22Rv1 (cell line): ENCODE data around the gene HOMER1.

ENCODE experiments used
- H3K27ac ChIP-seq: fragments of 450-650 bp; 2 replicates; pipeline ENCODE4 v1.5.1; 2017
- ZFX ChIP-seq: fragments of 450-650 bp; IDR thresholded peaks from 2 replicates; pipeline ENCODE4 v1.6.1; 2017; ENCODE audit warnings: antibody characterized with exemption, borderline replicate concordance
- TF ChIP-seq, protein P1 (sequence below): fragments of 450-650 bp; IDR thresholded peaks from 2 replicates; pipeline ENCODE4 v1.5.1; 2017; ENCODE audit warnings: mild to moderate bottlenecking

Gene HOMER1

DNA sequence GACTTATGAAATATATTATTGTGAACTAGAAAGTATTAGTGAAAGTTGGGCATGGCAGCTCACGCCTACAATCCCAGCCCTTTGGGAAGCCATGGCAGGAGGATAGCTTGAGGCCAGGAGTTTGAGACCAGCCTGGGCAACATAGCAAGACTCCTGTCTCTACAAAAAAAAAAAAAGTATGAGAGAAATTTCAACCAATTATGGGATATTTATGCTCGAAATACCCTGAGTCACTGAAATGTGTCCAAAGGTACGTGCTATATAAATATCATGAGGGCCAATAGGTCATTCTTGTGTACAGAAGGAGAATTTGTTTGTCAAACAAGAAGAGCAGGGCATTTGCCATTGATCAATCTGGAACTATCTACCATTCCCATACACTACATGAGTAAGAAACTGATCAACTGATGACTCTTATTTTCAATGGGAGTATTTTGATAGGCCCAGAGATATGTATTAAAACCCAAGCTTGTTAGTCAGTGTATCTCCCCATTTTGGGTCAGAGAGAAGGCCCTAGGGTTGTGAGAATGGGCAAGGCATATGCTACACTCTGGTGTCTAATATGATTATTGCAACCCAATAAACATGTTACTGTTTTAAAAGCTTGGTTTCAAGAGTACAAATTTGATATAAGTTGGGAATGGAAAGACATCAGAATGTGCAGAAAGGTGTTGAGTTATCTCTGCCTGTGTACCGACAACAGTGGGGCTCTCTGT lies 21.7 kb upstream of the HOMER1 start:
- TF ChIP-seq ZFX = no peak
- TF ChIP-seq, protein P1, sequence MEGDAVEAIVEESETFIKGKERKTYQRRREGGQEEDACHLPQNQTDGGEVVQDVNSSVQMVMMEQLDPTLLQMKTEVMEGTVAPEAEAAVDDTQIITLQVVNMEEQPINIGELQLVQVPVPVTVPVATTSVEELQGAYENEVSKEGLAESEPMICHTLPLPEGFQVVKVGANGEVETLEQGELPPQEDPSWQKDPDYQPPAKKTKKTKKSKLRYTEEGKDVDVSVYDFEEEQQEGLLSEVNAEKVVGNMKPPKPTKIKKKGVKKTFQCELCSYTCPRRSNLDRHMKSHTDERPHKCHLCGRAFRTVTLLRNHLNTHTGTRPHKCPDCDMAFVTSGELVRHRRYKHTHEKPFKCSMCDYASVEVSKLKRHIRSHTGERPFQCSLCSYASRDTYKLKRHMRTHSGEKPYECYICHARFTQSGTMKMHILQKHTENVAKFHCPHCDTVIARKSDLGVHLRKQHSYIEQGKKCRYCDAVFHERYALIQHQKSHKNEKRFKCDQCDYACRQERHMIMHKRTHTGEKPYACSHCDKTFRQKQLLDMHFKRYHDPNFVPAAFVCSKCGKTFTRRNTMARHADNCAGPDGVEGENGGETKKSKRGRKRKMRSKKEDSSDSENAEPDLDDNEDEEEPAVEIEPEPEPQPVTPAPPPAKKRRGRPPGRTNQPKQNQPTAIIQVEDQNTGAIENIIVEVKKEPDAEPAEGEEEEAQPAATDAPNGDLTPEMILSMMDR = peak; percentile 8; the same call in 1 of the 2 replicates
- H3K27ac ChIP-seq = no peak overlapping the region

DNA sequence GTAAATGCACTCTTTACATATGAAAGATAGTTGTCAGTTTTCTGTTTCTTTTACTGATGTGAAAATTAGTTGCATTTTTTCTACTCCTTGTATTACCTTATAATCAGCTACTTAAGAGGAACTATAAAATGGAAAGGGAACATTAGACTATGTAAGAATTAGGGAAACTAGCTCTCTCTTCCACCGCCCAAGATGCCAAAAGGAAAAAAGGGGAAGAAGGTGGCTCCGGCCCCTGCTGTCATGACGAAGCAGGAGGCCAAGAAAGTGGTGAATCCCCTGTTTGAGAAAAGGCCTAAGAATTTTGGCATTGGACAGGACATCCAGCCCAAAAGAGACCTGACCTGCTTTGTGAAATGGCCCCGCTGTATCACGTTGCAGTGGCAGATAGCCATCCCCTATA lies 15.2 kb upstream of the HOMER1 start:
- TF ChIP-seq ZFX = no peak
- TF ChIP-seq, protein P1 = no peak
- no peak overlapping the region for H3K27ac ChIP-seq

DNA sequence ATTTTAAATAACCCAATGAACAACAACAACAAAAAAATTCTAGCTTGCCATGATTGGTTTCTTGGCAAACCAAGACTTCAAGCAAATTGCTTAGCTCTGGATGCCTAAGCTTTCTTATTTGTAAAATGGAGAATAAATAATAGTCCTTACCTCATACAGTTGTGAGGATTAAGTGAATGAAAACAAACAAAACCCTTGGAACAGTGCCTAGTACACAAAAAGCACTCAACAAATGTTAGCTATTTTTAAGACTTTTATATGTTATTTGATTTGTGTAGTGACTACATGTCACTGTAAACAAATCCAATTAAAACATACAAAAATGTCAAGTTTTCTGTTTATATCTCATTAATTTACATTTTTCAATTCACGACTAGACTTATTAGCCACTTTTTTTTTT lies 13.5 kb upstream of the HOMER1 start:
- H3K27ac ChIP-seq = no peak overlapping the region; the same call in 1 of the 2 replicates
- TF ChIP-seq, protein P1 = no peak
- TF ChIP-seq ZFX = no peak

DNA sequence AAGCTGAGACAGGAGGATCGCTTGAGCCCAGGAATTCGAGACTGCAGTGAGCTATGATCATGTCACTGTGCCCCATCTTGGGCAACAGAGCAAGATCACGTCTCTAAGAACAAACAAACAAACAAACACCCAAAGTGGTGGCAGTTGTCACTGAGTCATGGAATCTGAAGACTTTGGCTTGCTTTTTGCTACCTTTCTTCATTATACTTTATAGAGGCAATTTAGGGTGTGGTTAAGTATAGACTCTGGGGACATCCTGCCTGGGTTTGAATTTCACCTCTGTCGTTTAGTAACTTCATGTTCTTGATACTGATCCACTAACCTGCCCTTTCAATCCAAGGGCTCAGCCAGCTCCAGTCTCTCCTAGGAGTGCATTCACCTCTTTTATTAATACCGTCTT lies 13.0 kb upstream of the HOMER1 start:
- TF ChIP-seq, protein P1 = no peak
- no peak for TF ChIP-seq ZFX
- H3K27ac ChIP-seq = no peak overlapping the region; the same call in 1 of the 2 replicates

DNA sequence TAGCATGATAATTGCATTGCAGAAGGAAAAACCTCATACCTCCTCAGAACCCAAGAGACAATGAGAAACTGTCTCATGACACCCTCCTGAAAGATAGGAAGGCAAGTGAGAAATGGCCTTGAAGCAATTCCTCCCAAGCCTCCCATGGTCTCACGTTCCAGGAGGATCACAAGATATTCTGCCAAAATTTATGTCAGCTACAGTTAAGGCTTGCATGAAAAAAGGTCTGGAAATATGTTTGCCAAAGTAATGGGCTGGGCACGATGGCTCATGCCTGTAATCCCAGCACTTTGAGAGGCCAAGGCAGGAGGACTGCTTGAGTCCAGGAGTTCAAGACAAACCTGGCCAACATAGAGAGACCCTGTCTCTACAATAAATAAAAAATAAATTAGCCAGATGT lies 12.6 kb upstream of the HOMER1 start:
- no peak for TF ChIP-seq ZFX
- TF ChIP-seq, protein P1 = no peak
- H3K27ac ChIP-seq = no peak overlapping the region

DNA sequence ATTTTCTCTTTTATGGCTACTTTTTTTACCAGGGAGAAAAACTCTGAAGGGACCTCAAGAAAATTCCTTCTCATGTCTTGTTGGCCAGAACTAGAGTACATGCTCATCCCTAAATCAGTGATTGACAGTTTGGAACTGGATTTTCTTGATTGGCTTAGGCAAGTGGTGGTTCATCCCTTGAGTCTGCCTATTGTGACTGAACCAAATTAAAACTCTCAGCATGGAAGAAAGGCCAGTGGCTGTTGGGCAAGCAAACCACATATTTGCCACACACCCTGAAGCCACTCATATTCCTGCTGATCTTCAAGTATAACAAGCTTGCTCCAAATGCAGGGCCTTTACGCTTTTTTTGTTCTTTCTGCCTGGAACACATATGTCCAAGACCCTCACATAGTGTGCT lies 7.2 kb upstream of the HOMER1 start:
- TF ChIP-seq ZFX = no peak
- TF ChIP-seq, protein P1 = no peak
- H3K27ac ChIP-seq = no peak overlapping the region

DNA sequence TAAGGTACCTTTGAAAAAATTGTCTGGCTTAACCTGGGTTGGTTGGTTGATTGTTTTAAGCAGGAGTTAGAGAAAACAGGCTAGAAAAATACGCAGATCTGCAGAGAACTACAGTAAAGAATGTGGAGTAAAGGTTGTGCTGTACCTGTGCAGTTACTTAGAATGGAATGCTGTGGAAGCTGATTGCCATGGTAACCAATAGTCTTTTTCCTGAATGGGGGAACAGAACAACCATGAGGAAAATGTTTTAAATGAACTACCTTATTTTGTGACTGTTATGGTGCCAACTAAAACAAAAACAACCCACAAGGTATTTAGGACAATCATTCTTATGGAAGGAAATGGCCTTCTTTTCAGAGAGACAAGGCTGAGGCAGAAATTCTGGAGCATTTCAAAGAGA lies 4.8 kb upstream of the HOMER1 start:
- H3K27ac ChIP-seq = no peak overlapping the region
- TF ChIP-seq ZFX = no peak
- TF ChIP-seq, protein P1 = no peak
